OCI-LY7 (cell line): ENCODE measurements around the gene PAPLN. TPM values are rescaled to one million over a fixed set of nuclear protein-coding genes. Genes with fewer than 3 reads are reported as not detected.

Experiments used
- BruUV-seq: library from RNA; stranded (reverse); fragments of 400-500 nt; replicated peaks from 2 replicates; lab custom pipeline; 2021; lab: Mats Ljungman, UMichigan
- CTCF ChIA-PET: fragments of 300-600 bp; sonication (Branson Sonifier 250); formaldehyde crosslinking; loops from one replicate; lab custom pipeline; 2022; ENCODE audit warnings: antibody characterized with exemption; ENCODE audit not compliant: unreplicated experiment; lab: Charles Lee
- POLR2A ChIA-PET: fragments of 300-600 bp; sonication (Branson Sonifier 250); formaldehyde crosslinking; loops from one replicate; lab custom pipeline; 2022; ENCODE audit warnings: antibody characterized with exemption; lab: Charles Lee
- DNase-seq: peaks from one replicate; pipeline ENCODE4 v3.0.0-alpha.2; 2015; ENCODE audit warnings: low spot score
- H2AFZ ChIP-seq: fragments of 200-600 bp; sonication (generic), shearing (Covaris generic); 2 replicates; pipeline ENCODE4 v1.6.1; 2014; ENCODE audit warnings: mild to moderate bottlenecking, antibody characterized with exemption, low read length, moderate library complexity
- H3K27ac ChIP-seq: fragments of 200-600 bp; sonication (generic); 2 replicates; pipeline ENCODE4 v1.5.1; 2014; ENCODE audit warnings: mixed run types, low read depth, mild to moderate bottlenecking, moderate library complexity, low read length, inconsistent platforms; ENCODE audit not compliant: poor library complexity, severe bottlenecking
- H3K36me3 ChIP-seq: fragments of 200-600 bp; sonication (generic); 2 replicates; pipeline ENCODE4 v1.6.1; 2014; ENCODE audit warnings: mild to moderate bottlenecking, antibody characterized with exemption, low read length, moderate library complexity, mixed read lengths; ENCODE audit not compliant: insufficient read depth
- H3K4me1 ChIP-seq: fragments of 200-600 bp; sonication (generic); 2 replicates; pipeline ENCODE4 v1.5.1; 2014; ENCODE audit warnings: mild to moderate bottlenecking, low read length; ENCODE audit not compliant: insufficient read depth, poor library complexity, severe bottlenecking
- H3K4me2 ChIP-seq: fragments of 200-600 bp; sonication (generic); 2 replicates; pipeline ENCODE4 v1.6.1; 2014; ENCODE audit warnings: mild to moderate bottlenecking, low read length
- H3K4me3 ChIP-seq: fragments of 200-600 bp; sonication (generic); 2 replicates; pipeline ENCODE4 v1.5.1; 2014; ENCODE audit warnings: mild to moderate bottlenecking, low read depth, low read length; ENCODE audit not compliant: poor library complexity, severe bottlenecking
- H3K79me2 ChIP-seq: fragments of 200-600 bp; sonication (generic); 2 replicates; pipeline ENCODE4 v1.6.1; 2016; ENCODE audit warnings: low read depth, mild to moderate bottlenecking, low read length, moderate library complexity, mixed read lengths; ENCODE audit not compliant: insufficient read depth
- H3K9me2 ChIP-seq: fragments of 200-600 bp; sonication (generic); 2 replicates; pipeline ENCODE4 v1.6.1; 2016; ENCODE audit warnings: mild to moderate bottlenecking, low read length, mixed read lengths; ENCODE audit not compliant: insufficient read depth
- H3K9me3 ChIP-seq: fragments of 200-600 bp; sonication (generic); 2 replicates; pipeline ENCODE4 v1.6.1; 2014; ENCODE audit warnings: mild to moderate bottlenecking, mixed run types, low read length, mixed read lengths
- H4K20me1 ChIP-seq: fragments of 200-600 bp; sonication (generic); 2 replicates; pipeline ENCODE4 v1.6.1; 2014; ENCODE audit warnings: mild to moderate bottlenecking, antibody characterized with exemption, low read length, moderate library complexity, mixed read lengths; ENCODE audit not compliant: insufficient read depth
- EZH2phosphoT487 ChIP-seq: fragments of 200-600 bp; sonication (generic); IDR thresholded peaks from 2 replicates; pipeline ENCODE4 v1.6.1; 2018; ENCODE audit warnings: low read depth, borderline replicate concordance, mild to moderate bottlenecking, mixed run types, antibody characterized with exemption, low read length, moderate library complexity, mixed read lengths
- intact Hi-C: fragments of 100-400 bp; cut with micrococcal nuclease; formaldehyde crosslinking; loops from one replicate; pipeline ENCODE4 v1.10.0; 2022; ENCODE audit not compliant: unreplicated experiment
- total RNA-seq, 2 experiments: library from RNA; depleted of rRNA in 1 of 2; stranded (reverse); fragments of >200 nt in 1 of 2; shearing (Covaris generic) in 1 of 2; gene quantifications; 2 replicates each; pipeline ENCODE4 v1.2.3, GENCODE V29; 2014 to 2022
- TF ChIP-seq, protein P1 (sequence below): fragments of 200-600 bp; sonication (generic); conservative IDR thresholded peaks from 2 replicates; pipeline ENCODE4 v1.5.1; 2014; ENCODE audit warnings: mild to moderate bottlenecking, antibody characterized with exemption, low read length, moderate library complexity, mixed read lengths

PAPLN gene
- total RNA-seq, 2 experiments from 2014 or later, result 4.0 to 9.0 TPM

DNA sequence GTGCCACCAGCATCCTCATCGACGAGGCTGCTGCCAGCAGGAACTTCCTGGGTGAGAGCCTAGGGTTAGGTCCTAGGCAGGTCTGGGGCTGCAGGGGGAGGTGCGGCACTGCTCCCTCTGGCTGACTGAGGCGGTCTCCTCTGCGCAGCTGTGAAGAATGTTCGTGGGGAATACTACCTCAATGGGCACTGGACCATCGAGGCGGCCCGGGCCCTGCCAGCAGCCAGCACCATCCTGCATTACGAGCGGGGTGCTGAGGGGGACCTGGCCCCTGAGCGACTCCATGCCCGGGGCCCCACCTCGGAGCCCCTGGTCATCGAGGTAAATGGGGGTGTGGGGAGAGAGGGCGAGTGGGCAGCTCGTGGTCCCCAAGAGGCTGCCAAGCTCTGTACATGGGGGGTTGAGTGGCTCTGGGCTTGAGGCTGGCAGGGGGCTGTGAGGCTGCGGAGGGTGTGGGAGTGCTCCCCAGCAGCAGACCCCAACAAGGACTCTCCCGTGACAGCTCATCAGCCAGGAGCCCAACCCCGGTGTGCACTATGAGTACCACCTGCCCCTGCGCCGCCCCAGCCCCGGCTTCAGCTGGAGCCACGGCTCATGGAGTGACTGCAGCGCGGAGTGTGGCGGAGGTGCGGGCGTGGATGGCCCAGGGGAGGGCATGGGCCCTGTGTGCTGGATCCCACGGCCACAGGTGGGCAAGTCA is 14.4 kb downstream of the PAPLN start:
- Histone ChIP-seq H4K20me1 (no peaks in the 10 kb centered on the region), H3K4me3 (no peak overlapping the region), H3K9me2 (no peaks in the 10 kb centered on the region), H3K4me1 (peaks cover 33% of the 10 kb centered on the region), H3K9me3 (no peaks in the 10 kb centered on the region), H3K79me2 (no peaks in the 10 kb centered on the region), H2AFZ (no peak overlapping the region), H3K4me2 (no peak overlapping the region), H3K36me3 (no peaks in the 10 kb centered on the region), H3K27ac (no peak overlapping the region)
- intact Hi-C loops, result no loop called here
- DNase-seq, result no peak
- POLR2A ChIA-PET, result no interaction called here
- BruUV-seq, result no TSS peak
- CTCF ChIA-PET, result no interaction called here
- TF ChIP-seq, protein P1, sequence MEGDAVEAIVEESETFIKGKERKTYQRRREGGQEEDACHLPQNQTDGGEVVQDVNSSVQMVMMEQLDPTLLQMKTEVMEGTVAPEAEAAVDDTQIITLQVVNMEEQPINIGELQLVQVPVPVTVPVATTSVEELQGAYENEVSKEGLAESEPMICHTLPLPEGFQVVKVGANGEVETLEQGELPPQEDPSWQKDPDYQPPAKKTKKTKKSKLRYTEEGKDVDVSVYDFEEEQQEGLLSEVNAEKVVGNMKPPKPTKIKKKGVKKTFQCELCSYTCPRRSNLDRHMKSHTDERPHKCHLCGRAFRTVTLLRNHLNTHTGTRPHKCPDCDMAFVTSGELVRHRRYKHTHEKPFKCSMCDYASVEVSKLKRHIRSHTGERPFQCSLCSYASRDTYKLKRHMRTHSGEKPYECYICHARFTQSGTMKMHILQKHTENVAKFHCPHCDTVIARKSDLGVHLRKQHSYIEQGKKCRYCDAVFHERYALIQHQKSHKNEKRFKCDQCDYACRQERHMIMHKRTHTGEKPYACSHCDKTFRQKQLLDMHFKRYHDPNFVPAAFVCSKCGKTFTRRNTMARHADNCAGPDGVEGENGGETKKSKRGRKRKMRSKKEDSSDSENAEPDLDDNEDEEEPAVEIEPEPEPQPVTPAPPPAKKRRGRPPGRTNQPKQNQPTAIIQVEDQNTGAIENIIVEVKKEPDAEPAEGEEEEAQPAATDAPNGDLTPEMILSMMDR, result no peak
- TF ChIP-seq EZH2phosphoT487, result no peak

DNA sequence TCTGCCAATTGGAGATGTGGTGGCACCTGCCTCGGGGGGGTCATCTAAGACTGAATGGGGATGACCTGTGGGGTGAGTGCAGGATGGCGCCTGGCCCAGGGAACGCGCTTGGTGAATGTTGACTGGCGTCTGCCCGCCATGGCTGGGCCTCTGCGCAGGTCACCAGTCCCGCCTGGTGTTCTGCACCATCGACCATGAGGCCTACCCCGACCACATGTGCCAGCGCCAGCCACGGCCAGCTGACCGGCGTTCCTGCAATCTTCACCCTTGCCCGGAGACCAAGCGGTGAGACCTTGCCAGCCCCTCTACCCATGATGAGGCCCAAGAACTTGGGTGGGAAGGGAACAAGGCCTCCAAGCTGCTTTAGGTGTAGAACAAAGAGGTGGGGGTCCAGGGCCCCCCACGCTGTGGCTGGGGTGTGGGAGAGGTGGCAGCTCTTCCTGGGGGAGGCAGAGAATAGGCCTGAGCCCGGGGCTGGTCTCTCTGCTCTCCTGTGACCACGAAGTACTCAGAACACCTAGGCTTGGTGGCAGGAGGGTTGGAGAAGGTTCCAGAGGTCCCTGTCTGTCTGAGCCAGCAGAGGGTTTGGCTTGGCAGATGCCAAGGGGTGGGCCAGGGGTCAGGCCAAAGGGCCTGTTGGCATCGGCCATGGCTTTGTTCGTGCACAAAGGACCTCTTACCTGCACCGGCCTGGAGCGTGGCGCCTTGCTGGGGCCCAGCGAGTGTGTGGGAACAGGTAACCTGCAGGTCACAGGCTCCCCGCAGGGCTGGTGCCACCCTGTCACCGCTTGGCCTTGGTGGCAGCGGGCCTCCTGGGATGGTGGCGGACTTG is 15.4 kb downstream of the PAPLN start:
- H3K79me2 ChIP-seq, result no peaks in the 10 kb centered on the region
- BruUV-seq, result no TSS peak

More for the DNA sequence above, 15.4 kb downstream of the PAPLN start:
- H3K36me3 ChIP-seq, result no peaks in the 10 kb centered on the region
- H3K27ac ChIP-seq, result no peak overlapping the region
- ChIA-PET POLR2A (no interaction called here), CTCF (no interaction called here)
- H2AFZ ChIP-seq, result no peak overlapping the region
- no peak overlapping the region for H3K4me2 ChIP-seq
- no peaks in the 10 kb centered on the region for H3K9me2 ChIP-seq
- intact Hi-C loops, result no loop called here
- no peak overlapping the region for H3K4me3 ChIP-seq
- no peaks in the 10 kb centered on the region for H3K9me3 ChIP-seq
- TF ChIP-seq, protein P1, result no peak
- TF ChIP-seq EZH2phosphoT487, result no peak
- DNase-seq, result no peak
- H4K20me1 ChIP-seq, result no peaks in the 10 kb centered on the region
- peaks cover 23% of the 10 kb centered on the region for H3K4me1 ChIP-seq
